Measurements from ENCODE around the gene JPT2. TPM values are rescaled to one million over a fixed set of nuclear protein-coding genes. Genes with fewer than 3 reads are reported as not detected.
"Not testable (repeated sequence)": the region's sequence is repeated elsewhere in the genome, so short reads cannot be mapped to it uniquely, and the experiment has no call there.

Gene JPT2
- total RNA-seq, 1 donor from 2014 or later, result 149 TPM

GRCh38 chr16:1707193-1707790, 29.2 kb downstream of the JPT2 start:
- no peak for DNase-seq (ENCODE audit: low read depth)

DNA sequence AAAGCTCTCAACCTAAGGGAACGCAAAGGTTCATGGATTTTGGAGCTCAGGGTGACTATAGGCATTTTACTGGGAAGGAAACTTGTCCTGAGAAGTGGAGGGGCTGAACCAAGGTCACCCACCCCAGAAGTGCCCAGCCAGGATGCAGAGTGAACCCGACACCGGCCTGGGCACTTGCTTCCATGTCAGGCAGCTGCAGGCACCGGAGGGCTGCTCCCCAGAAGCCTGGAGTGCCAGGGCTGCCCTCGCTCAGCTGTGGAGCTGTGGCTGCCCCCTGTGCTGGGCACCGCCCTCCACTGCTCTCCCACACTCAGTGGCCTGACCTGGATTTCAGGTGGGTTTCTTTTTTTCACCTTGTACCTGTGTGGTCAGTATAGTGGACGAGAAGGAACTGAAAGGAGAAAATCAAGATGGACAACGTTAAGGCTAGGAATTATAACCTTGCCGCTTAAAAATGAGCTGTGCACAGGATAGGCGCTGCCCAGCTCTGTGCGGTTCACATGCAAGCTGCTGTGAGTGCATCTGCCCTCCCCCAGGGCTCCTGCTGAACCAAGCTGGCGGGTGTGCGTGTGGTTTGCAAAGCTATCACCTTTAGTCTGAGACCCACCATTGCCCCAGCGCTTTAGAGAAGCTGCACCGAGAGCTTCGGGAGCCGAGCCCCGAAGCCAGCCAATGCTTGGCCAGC, 30.1 kb downstream of the JPT2 start:
- DNase-seq (ENCODE audit: low read depth), result no peak

DNA sequence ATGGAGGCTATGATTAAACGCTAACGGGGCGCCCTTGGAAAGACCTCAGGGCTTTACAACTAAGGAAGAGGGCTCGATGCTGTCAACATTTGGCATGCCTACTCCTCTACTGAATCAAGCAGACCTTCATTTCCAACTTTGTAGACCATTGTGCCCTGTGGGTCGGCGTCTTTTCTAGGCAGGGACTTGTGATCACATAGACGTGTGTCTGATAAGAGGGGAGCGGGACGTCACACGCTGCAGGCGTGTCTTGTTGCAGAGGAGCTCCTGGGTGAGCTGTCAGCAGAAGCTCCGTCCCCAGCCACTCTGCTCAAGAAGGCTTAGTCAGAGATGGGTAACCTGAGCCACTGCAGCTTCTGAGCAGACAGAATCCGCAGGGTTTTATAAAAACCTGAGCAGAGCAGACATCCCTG, 30.7 kb downstream of the JPT2 start:
- DNase-seq (ENCODE audit: low read depth), result no peak

DNA sequence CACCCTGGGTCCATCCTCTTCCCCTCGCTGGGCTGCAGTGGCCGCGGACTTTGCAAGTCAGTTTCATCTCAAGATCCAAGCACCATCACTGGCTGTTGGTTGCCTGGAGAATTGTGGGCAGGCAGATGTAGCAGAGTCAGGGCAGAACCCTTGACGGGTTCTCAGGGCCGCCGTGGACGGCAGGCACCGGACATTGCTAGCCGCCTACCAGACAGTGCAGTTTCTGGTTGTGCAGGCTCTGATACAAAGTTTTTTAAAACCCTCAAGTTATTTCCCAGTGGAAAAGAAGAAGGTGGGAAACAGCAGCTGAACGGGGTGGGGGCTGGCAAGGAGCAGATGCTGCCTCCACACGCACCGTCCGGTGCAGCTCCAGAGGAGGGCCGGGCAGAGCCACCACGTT, 31.3 kb downstream of the JPT2 start:
- no peak for DNase-seq (ENCODE audit: low read depth)

- no peak for DNase-seq (ENCODE audit: low read depth)
Measured at GRCh38 chr16:1710811-1711507, 32.9 kb downstream of the JPT2 start.

GRCh38 chr16:1712791-1713261, 34.7 kb downstream of the JPT2 start:
- DNase-seq (ENCODE audit: low read depth), result no peak

- DNase-seq (ENCODE audit: low read depth), result no peak
Measured at GRCh38 chr16:1713331-1713730, 35.3 kb downstream of the JPT2 start.

GRCh38 chr16:1713933-1714332, 35.9 kb downstream of the JPT2 start:
- DNase-seq (ENCODE audit: low read depth), result peak; percentile 54

GRCh38 chr16:1715220-1715619, 37.1 kb downstream of the JPT2 start:
- DNase-seq (ENCODE audit: low read depth), result no peak

- not testable (repeated sequence) for DNase-seq (ENCODE audit: low read depth)
Measured at GRCh38 chr16:1718236-1718635, 40.2 kb downstream of the JPT2 start.

- DNase-seq (ENCODE audit: low read depth), result not testable (repeated sequence)
Measured at GRCh38 chr16:1719559-1720229, 41.6 kb downstream of the JPT2 start.

DNA sequence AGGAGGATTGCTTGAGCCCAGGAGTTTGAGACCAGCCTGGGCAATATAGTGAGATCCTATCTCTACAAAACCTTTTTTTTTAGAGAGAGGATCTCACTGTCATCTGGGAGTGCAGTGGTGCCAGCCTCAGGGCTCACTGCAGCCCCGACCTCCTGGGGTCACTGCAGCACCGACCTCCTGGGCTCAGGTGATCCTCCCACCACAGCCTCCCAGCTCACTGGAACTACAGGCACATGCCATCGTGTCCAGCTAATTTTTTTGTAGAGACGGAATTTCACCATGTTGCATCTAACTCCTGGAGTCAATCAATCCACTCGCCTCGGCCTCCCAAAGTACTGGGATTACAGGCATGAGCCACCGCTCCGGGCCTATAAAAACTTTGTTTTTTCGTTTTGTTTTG, 43.3 kb downstream of the JPT2 start:
- no peak for DNase-seq (ENCODE audit: low read depth)

GRCh38 chr16:1723450-1724147, 45.5 kb downstream of the JPT2 start:
- DNase-seq (ENCODE audit: low read depth), result peak; percentile 46

- DNase-seq (ENCODE audit: low read depth), result no peak
Measured at GRCh38 chr16:1724491-1724890, 46.4 kb downstream of the JPT2 start.

GRCh38 chr16:1726661-1727502, 48.8 kb downstream of the JPT2 start:
- DNase-seq (ENCODE audit: low read depth), result no peak

- no peak for DNase-seq (ENCODE audit: low read depth)
Measured at GRCh38 chr16:1727651-1728624, 49.9 kb downstream of the JPT2 start.

GRCh38 chr16:1729026-1729425, 50.9 kb downstream of the JPT2 start:
- no peak for DNase-seq (ENCODE audit: low read depth)

DNA sequence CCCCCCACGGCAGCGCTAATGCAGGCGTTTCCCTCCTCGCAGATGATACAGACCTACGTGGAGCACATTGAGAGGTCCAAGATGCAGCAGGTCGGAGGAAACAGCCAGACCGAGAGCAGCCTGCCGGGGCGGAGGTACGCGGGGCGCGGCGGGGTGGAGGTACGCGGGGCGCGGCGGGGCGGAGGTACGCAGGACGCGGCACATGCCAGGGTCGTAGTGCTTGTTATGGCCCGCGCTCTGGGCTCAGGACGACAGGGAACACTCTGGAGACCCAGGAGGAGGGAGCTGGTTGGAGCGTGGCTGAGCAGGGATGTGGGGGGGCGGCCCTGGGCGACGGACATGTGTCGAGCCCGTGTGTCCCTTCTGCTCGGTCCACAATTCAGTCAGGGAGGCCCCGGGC, 51.4 kb downstream of the JPT2 start:
- DNase-seq (ENCODE audit: low read depth), result no peak

GRCh38 chr16:1731073-1731472, 53.0 kb downstream of the JPT2 start:
- no peak for DNase-seq (ENCODE audit: low read depth)

GRCh38 chr16:1731603-1732002, 53.5 kb downstream of the JPT2 start:
- DNase-seq (ENCODE audit: low read depth), result no peak

Data from renal cortical epithelial cell (primary cell).